A673 (cell line): ENCODE results near the gene MTREX. TPM values are rescaled to one million over a fixed set of nuclear protein-coding genes. Genes with fewer than 3 reads are reported as not detected.
A peak's percentile ranks its signal among the peaks of the same experiment; 100 is the strongest.

Source experiments
- BruUV-seq: library from RNA; stranded (reverse); fragments of 400-500 nt; replicated peaks from 2 replicates; lab custom pipeline; 2021; lab: Mats Ljungman, UMichigan
- CTCF ChIA-PET: fragments of 300-600 bp; sonication (Branson Sonifier 250); formaldehyde crosslinking; loops from one replicate; lab custom pipeline; 2022; ENCODE audit warnings: antibody characterized with exemption; lab: Charles Lee
- POLR2A ChIA-PET: fragments of 300-600 bp; sonication (Branson Sonifier 250); formaldehyde crosslinking; loops from one replicate; lab custom pipeline; 2022; ENCODE audit warnings: antibody characterized with exemption; ENCODE audit not compliant: low non-redundant PET; lab: Charles Lee
- DNase-seq: peaks from one replicate; pipeline ENCODE4 v3.0.0-alpha.2; 2015; ENCODE audit warnings: low spot score
- H3K27ac ChIP-seq: fragments of 200-600 bp; sonication (generic); 2 replicates; pipeline ENCODE4 v1.5.1; 2016; ENCODE audit warnings: mixed run types, low read depth, mild to moderate bottlenecking, mixed read lengths, antibody characterized with exemption, low read length; ENCODE audit not compliant: poor library complexity, severe bottlenecking
- H3K27me3 ChIP-seq: fragments of 200-600 bp; sonication (generic); replicated peaks from 2 replicates; pipeline ENCODE4 v1.6.1; 2017; ENCODE audit warnings: mixed run types, low read depth, mild to moderate bottlenecking, mixed read lengths, antibody characterized with exemption, low read length; ENCODE audit not compliant: insufficient read depth, poor library complexity
- H3K36me3 ChIP-seq: fragments of 200-600 bp; sonication (generic); 2 replicates; pipeline ENCODE4 v1.6.1; 2016; ENCODE audit warnings: mixed run types, mild to moderate bottlenecking, mixed read lengths, antibody characterized with exemption, low read length; ENCODE audit not compliant: insufficient read depth, poor library complexity, severe bottlenecking
- H3K4me1 ChIP-seq: fragments of 200-600 bp; sonication (generic); 2 replicates; pipeline ENCODE4 v1.6.1; 2017; ENCODE audit warnings: mixed run types, mild to moderate bottlenecking, mixed read lengths, antibody characterized with exemption, low read length; ENCODE audit not compliant: insufficient read depth, poor library complexity, severe bottlenecking
- H3K4me3 ChIP-seq: fragments of 200-600 bp; sonication (generic); 2 replicates; pipeline ENCODE4 v1.5.1; 2016; ENCODE audit warnings: low read depth, mixed run types, mild to moderate bottlenecking, mixed read lengths, low read length; ENCODE audit not compliant: poor library complexity, severe bottlenecking
- H3K9me3 ChIP-seq: fragments of 200-600 bp; sonication (generic); 2 replicates; pipeline ENCODE4 v1.6.1; 2016; ENCODE audit warnings: mixed run types, low read depth, mild to moderate bottlenecking, mixed read lengths, antibody characterized with exemption, low read length; ENCODE audit not compliant: poor library complexity, severe bottlenecking
- CTCF ChIP-seq: fragments of 300-800, 200-600 bp; sonication (generic); conservative IDR thresholded peaks from 2 replicates; pipeline ENCODE4 v1.5.1; 2017; ENCODE audit warnings: low read depth, mild to moderate bottlenecking, antibody characterized with exemption, low read length, moderate library complexity, mixed read lengths
- EZH2 ChIP-seq: fragments of 200-600 bp; sonication (generic); IDR thresholded peaks from 2 replicates; pipeline ENCODE4 v1.6.1; 2017; ENCODE audit warnings: borderline replicate concordance, low read depth, mild to moderate bottlenecking, mixed read lengths, antibody characterized with exemption, low read length; ENCODE audit not compliant: poor library complexity, severe bottlenecking
- intact Hi-C: fragments of 100-400 bp; cut with micrococcal nuclease; formaldehyde crosslinking; loops from one replicate; pipeline ENCODE4 v1.10.0; 2022; ENCODE audit not compliant: unreplicated experiment
- total RNA-seq: library from RNA; stranded (reverse); gene quantifications from 2 replicates; pipeline ENCODE4 v1.2.3, GENCODE V29; 2021

Gene MTREX
- total RNA-seq, 1 experiment from 2014 or later = 135 TPM

- no peak for DNase-seq
- no peaks in the 10 kb centered on the region for H3K36me3 ChIP-seq
- no peak overlapping the region for H3K4me3 ChIP-seq
- POLR2A ChIA-PET = no interaction called here
- H3K27me3 ChIP-seq = no peaks in the 10 kb centered on the region
- H3K4me1 ChIP-seq = peaks cover 33% of the 10 kb centered on the region
- H3K27ac ChIP-seq = peak overlapping the region; percentile 18
- intact Hi-C loops = no loop called here
- TF ChIP-seq CTCF (no peak), EZH2 (no peak)
- no TSS peak for BruUV-seq
- CTCF ChIA-PET = no interaction called here
- H3K9me3 ChIP-seq = no peaks in the 10 kb centered on the region
These were observed 131.2 kb downstream of the MTREX start for GRCh38 chr5:55438998-55439397.

GRCh38 chr5:55440188-55440646 lies 132.4 kb downstream of the MTREX start:
- ChIA-PET CTCF (no interaction called here), POLR2A (interaction anchor here (0.7 kb wide), 1 partner anchor 26 kb away, joined by 3 read pairs; no protein-coding TSS in a partner anchor)
- Histone ChIP-seq H3K4me1 (peaks cover 33% of the 10 kb centered on the region), H3K4me3 (no peak overlapping the region), H3K27me3 (no peaks in the 10 kb centered on the region), H3K36me3 (no peaks in the 10 kb centered on the region), H3K27ac (peak overlapping the region; percentile 53), H3K9me3 (no peaks in the 10 kb centered on the region)
- no peak for TF ChIP-seq EZH2
- no peak for TF ChIP-seq CTCF
- peak; percentile 39 for DNase-seq
- no TSS peak for BruUV-seq
- intact Hi-C loops = no loop called here

GRCh38 chr5:55441107-55441771 lies 133.4 kb downstream of the MTREX start:
- CTCF ChIA-PET = no interaction called here
- Histone ChIP-seq H3K9me3 (no peaks in the 10 kb centered on the region), H3K4me1 (peaks cover 33% of the 10 kb centered on the region), H3K36me3 (no peaks in the 10 kb centered on the region), H3K27me3 (no peaks in the 10 kb centered on the region), H3K4me3 (no peak overlapping the region), H3K27ac (peak overlapping the region; percentile 10)
- no peak for TF ChIP-seq CTCF
- TF ChIP-seq EZH2 = no peak
- BruUV-seq = no TSS peak
- POLR2A ChIA-PET = no interaction called here
- intact Hi-C loops = no loop called here
- peak; percentile 23 for DNase-seq
